Measurements from ENCODE around the gene MIF4GD.

GRCh38 chr17:75240394-75241142, 30.5 kb downstream of the MIF4GD start:
- TF ChIP-seq POLR2A (IDR thresholded peaks at IDR 0.05; ENCODE audit: low read depth) (no peak), CTCF (IDR thresholded peaks at IDR 0.05) (peak; percentile 26 to 49 (median 39)), EP300 (IDR thresholded peaks at IDR 0.05) (no peak), POLR2AphosphoS5 (IDR thresholded peaks at IDR 0.05) (no peak)
